IPS-NIHi7 (cell line): ENCODE data around the gene GGTLC2.
"Not testable (repeated sequence)": the region's sequence is repeated elsewhere in the genome, so short reads cannot be mapped to it uniquely, and the experiment has no call there.

Experiments
- DNase-seq: peaks from one replicate; pipeline ENCODE4 v3.0.0; 2012; ENCODE audit warnings: mixed read lengths; ENCODE audit errors: extremely low spot score

GGTLC2 gene

GRCh38 chr22:22636260-22636659 lies 8.2 kb upstream of the GGTLC2 start:
- DNase-seq, result not testable (repeated sequence)

GRCh38 chr22:22638313-22638712 lies 6.1 kb upstream of the GGTLC2 start:
- DNase-seq, result not testable (repeated sequence)

- DNase-seq, result not testable (repeated sequence)
These were observed 2.2 kb upstream of the GGTLC2 start for GRCh38 chr22:22642255-22642654.

DNA sequence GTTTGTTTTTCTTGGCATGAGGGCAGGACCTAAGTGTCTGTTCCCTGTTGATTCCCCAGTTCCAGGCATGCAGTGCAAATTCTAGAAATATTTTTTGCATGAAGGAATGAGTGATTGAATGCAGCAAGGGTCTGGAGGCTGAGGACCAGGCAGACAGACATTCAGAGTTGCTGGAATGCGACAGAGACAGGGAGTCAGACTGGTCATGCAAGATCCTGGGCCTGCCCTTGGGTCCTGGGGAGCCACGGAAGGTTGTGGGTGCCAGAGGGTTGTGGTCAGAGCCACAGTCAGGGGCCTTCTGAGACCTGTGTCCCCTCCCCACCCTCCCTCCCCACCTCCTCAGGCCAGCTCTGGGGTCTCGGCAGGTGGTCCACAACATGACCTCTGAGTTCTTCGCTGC lies 1.6 kb downstream of the GGTLC2 start:
- not testable (repeated sequence) for DNase-seq

DNA sequence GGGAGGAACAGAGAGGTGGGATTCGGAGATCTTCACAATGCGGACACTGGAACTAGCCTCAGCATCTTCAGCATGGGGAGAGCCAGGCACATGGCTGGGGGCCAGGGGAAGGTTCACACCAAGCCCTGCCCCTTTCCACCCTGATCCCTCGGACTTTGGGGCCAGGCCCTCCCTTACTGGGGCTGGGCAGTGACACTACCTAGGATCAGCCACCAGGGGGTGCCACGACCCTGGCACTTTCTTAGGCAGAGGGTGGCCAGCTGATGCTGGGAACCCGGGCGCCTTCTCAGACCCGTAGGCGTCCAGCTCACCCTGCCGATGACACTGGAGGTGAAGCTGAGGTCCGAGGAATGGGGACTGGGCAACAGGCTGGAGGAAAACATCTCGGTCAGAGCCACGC lies 3.5 kb downstream of the GGTLC2 start:
- not testable (repeated sequence) for DNase-seq

- not testable (repeated sequence) for DNase-seq
These were observed 4.6 kb downstream of the GGTLC2 start for GRCh38 chr22:22648863-22649536.

DNA sequence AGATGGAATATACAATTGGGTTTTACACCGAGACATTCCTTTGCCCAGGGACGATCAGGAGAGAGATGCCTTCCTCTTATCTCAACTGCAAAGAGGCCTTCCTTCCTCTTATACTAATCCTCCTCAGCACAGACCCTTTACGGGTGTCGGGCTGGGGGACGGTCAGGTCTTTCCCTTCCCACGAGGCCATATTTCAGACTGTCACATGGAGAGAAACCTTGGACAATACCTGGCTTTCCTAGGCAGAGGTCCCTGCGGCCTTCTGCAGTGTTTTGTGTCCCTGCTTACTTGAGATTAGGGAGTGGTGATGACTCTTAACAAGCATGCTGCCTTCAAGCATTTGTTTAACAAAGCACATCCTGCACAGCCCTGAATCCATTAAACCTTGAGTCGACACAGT lies 5.3 kb downstream of the GGTLC2 start:
- not testable (repeated sequence) for DNase-seq

GRCh38 chr22:22650398-22650797 lies 6.0 kb downstream of the GGTLC2 start:
- DNase-seq, result not testable (repeated sequence)

DNA sequence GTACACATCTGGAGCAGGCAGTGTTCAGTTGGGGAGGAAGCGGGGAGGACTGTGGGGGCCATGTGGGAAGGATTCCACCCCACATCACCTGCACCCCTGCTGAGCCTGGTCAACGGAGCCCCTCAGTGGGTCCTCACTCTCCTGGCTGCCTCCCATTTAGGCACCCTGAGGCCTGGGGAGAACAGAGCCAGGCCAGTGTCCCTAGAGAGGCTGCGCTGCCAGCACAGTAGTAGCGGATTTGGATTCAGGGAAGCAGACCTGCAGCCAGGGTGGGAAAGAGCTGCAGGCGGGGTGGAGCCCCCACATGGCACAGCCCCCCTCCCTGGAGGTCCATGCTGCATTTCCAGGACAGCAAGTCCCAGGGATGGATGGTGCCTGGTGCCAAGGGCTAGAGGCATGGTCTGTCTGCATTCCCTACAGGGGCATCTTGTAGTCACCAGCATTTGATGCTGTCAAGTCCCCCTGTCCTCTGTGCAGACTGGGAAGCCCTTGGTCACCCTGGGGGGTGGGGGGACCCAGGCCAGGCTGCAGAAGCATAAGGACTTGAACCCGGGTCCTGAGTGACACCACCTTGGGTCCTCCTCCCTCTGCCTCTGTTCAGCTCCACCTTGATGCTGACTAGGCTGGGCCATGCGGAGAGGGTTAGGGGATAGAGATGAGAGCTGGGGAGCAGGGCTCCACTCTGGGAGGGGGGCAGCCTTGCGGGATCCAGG lies 6.5 kb downstream of the GGTLC2 start:
- not testable (repeated sequence) for DNase-seq

- not testable (repeated sequence) for DNase-seq
These were observed 7.2 kb downstream of the GGTLC2 start for GRCh38 chr22:22651593-22651992.

DNA sequence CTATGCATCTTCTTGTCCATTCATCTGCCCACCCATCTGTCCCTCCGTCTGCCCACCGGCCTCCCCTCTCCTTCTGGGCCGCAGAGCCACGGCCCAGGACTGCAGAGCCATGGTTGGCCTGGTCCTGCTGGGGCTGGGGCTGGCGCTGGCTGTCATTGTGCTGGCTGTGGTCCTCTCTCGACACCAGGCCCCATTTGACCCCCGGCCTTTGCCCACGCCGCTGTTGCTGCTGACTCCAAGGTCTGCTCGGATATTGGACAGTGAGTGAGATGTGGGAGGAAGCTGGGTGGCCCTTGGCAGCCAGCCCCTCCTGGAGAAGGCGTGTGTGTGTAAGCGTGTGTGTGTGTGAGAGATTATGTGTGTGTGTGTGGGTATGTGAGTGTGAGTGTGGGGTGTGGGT lies 7.7 kb downstream of the GGTLC2 start:
- DNase-seq, result not testable (repeated sequence)

GRCh38 chr22:22652573-22652972 lies 8.2 kb downstream of the GGTLC2 start:
- not testable (repeated sequence) for DNase-seq

GRCh38 chr22:22653677-22654381 lies 9.4 kb downstream of the GGTLC2 start:
- DNase-seq, result not testable (repeated sequence)

- DNase-seq, result no peak
These were observed 11.3 kb downstream of the GGTLC2 start for GRCh38 chr22:22655452-22656290.

- no peak for DNase-seq
These were observed 13.3 kb downstream of the GGTLC2 start for GRCh38 chr22:22657712-22658111.

DNA sequence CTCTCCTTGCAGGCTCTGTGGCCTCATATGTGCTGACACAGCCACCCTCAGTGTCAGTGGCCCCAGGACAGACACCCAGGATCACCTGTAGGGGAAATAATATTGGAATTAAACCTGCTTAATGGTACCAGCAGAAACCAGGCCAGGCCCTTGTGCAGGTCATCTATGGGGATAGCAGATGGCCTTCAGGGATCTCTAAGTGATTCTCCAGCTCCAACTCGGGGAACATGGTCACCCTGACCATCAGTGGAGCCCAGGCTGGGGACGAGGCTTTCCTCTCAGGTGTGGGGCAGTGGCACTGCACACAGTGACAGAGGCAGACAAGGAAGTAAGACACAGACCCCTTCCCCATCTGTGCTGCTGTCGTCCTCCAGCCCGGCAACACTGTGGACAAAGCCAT lies 16.9 kb downstream of the GGTLC2 start:
- no peak for DNase-seq

GRCh38 chr22:22662095-22662494 lies 17.7 kb downstream of the GGTLC2 start:
- no peak for DNase-seq

DNA sequence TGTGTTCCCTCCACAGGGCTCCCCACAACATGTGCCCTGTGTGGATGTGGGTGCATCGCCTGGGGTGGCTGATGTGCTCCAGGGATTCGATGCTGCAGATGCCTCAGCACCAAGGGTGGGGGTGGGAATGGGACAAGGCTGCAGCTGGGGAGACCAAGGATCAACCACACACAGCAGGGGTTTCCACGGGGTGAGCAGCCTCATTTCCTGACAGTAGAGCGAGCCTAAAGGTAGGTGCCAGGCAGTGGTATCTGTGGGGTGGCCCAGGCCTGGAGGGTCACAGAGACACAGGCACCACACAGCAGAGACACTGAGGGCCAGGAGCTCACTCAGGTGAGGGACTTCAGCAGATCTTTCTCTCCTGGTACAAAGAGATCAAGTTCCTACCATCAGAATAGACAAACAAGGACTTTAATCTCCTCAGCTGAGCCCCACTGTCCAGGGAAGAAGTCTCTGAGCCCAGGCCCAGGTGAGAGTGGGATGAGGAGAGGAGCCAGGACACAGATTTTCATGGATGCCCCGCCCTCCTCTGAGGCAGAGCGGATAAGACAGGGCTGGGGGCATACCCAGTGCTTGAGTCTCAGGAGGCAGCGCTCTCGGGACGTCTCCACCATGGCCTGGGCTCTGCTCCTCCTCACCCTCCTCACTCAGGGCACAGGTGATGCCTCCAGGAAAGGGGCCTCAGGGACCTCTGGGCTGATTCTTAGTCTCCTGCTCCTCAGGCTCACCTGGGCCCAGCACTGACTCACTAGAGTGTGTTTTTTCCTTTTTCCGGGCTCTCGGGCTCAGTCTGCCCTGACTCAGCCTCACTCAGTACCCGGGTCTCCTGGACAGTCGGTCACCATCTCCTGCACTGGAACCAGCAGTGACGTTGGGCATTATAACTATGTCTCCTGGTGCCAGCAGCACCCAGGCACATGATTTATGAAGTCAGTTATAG lies 19.7 kb downstream of the GGTLC2 start:
- no peak for DNase-seq

GRCh38 chr22:22666307-22667091 lies 22.1 kb downstream of the GGTLC2 start:
- DNase-seq, result peak; percentile 48
